ENCODE results near the gene HBS1L.

HBS1L gene

GRCh38 chr6:135088818-135089809 is 34.5 kb upstream of the HBS1L start:
- H3K27ac ChIP-seq = no peak overlapping the region

GRCh38 chr6:135088281-135088680 is 33.7 kb upstream of the HBS1L start:
- intact Hi-C loops (cut with DNase I; ENCODE audit: low total_unique reads) = no loop called here
- H3K9me3 ChIP-seq = no peaks in the 10 kb centered on the region
- no peaks in the 10 kb centered on the region for H3K36me3 ChIP-seq
- no peak overlapping the region for H3K27ac ChIP-seq
- no peaks in the 10 kb centered on the region for H3K4me1 ChIP-seq
- no peaks in the 10 kb centered on the region for H3K27me3 ChIP-seq
- no peak for TF ChIP-seq CTCF (IDR thresholded peaks at IDR 0.05)
- DNase-seq = no peak
- H3K4me3 ChIP-seq = no peak overlapping the region

More at GRCh38 chr6:135088818-135089809, 34.5 kb upstream of the HBS1L start:
- no peaks in the 10 kb centered on the region for H3K9me3 ChIP-seq
- DNase-seq = no peak
- intact Hi-C loops (cut with DNase I; ENCODE audit: low total_unique reads) = no loop called here
- no peaks in the 10 kb centered on the region for H3K4me1 ChIP-seq
- peak in 1 of 2 experiments; percentile 9 for TF ChIP-seq CTCF (IDR thresholded peaks at IDR 0.05)
- H3K27me3 ChIP-seq = no peaks in the 10 kb centered on the region
- no peaks in the 10 kb centered on the region for H3K36me3 ChIP-seq
- no peak overlapping the region for H3K4me3 ChIP-seq

GRCh38 chr6:135087803-135088202 is 33.2 kb upstream of the HBS1L start:
- DNase-seq = no peak
- TF ChIP-seq CTCF (IDR thresholded peaks at IDR 0.05) = no peak
- no peaks in the 10 kb centered on the region for H3K4me1 ChIP-seq
- intact Hi-C loops (cut with DNase I; ENCODE audit: low total_unique reads) = no loop called here
- no peaks in the 10 kb centered on the region for H3K27me3 ChIP-seq
- H3K9me3 ChIP-seq = no peaks in the 10 kb centered on the region
- H3K4me3 ChIP-seq = no peak overlapping the region
- H3K36me3 ChIP-seq = no peaks in the 10 kb centered on the region
- H3K27ac ChIP-seq = no peak overlapping the region

- H3K4me1 ChIP-seq = no peaks in the 10 kb centered on the region
- no peak for TF ChIP-seq CTCF (IDR thresholded peaks at IDR 0.05)
- no peaks in the 10 kb centered on the region for H3K27me3 ChIP-seq
- no peak for DNase-seq
- H3K9me3 ChIP-seq = peaks cover 0 to 2% (median 0%) of the 10 kb centered on the region in 3 donors
- H3K27ac ChIP-seq = no peak overlapping the region
- intact Hi-C loops (cut with DNase I; ENCODE audit: low total_unique reads) = no loop called here
- no peak overlapping the region for H3K4me3 ChIP-seq
- no peaks in the 10 kb centered on the region for H3K36me3 ChIP-seq
These were observed 32.8 kb upstream of the HBS1L start for GRCh38 chr6:135087403-135087802.

GRCh38 chr6:135086414-135086764 is 31.8 kb upstream of the HBS1L start:
- intact Hi-C loops (cut with DNase I; ENCODE audit: low total_unique reads) = no loop called here
- Histone ChIP-seq H3K4me1 (no peaks in the 10 kb centered on the region), H3K27me3 (no peaks in the 10 kb centered on the region), H3K27ac (no peak overlapping the region), H3K9me3 (peaks cover 0 to 8% (median 6%) of the 10 kb centered on the region in 3 donors), H3K4me3 (no peak overlapping the region), H3K36me3 (no peaks in the 10 kb centered on the region)
- no peak for TF ChIP-seq CTCF (IDR thresholded peaks at IDR 0.05)
- DNase-seq = no peak
